Spleen (tissue), 7 donors: ENCODE results near the gene PTPN6.

Experiments
- POLR2A ChIP-seq, 3 donors: fragments of 450-650 bp; IDR thresholded peaks; one replicate each; pipeline ENCODE4 v1.5.1; 2017; ENCODE audit warnings: antibody characterized with exemption in 3 of 3, mild to moderate bottlenecking in 1 of 3
- POLR2AphosphoS5 ChIP-seq, 3 donors: sonication (generic); formaldehyde crosslinking; IDR thresholded peaks; one replicate each; pipeline ENCODE4 v1.5.1; 2017; ENCODE audit warnings: antibody characterized with exemption in 3 of 3
- TF ChIP-seq, protein P1 (sequence below), 11 experiments: fragments of 200-600 bp in 7 of 11; fragments of 450-650 bp in 4 of 11; sonication (generic) in 4 of 11; IDR thresholded peaks in 8 of 11; conservative IDR thresholded peaks in 3 of 11; 1 replicate in 7 of 11; 2 replicates in 4 of 11; pipeline versions ENCODE4 v1.4.0 to v1.8.0; 2016 to 2021; ENCODE audit warnings: antibody characterized with exemption in 11 of 11, inconsistent platforms in 4 of 11, mild to moderate bottlenecking in 1 of 11
- donor health status: DM: no; HTN: no; CAD: no; lungs with moderate emphysema.
- donor health status: DM: no; HTN: no; CAD: no.
- donor health status: DM: no; HTN: no; CAD: no.

DNA sequence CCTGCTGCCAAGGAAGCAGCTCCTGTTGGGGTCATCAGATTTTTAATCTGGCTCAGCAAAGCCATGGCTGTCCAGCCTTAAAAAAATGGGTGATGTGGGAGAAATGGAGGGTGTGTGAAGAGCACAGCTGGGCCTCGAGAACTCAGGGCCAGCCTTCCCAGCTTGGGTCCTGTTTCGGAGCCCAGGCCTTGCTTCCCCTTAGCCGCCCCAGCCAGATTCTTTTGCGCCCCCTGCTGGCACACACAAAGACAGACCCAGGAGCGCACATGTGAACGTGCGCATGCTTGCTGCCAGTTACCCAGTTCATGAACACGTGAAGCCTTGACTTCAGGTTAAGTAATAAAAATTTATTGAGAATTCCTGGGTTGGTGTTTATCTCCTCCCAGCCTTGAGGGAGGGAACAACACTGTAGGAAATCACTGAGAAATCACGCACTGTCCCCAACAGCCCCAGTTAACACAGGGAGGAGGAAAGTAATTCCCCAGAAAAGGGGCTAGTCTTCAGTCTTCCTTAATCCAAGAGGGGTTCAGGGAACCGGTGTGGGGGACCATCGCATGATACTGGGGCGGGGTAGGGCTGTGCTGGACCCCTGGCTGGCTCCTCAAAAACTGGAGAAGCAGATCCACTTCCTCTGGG, 14.0 kb downstream of the PTPN6 start:
- TF ChIP-seq, protein P1, sequence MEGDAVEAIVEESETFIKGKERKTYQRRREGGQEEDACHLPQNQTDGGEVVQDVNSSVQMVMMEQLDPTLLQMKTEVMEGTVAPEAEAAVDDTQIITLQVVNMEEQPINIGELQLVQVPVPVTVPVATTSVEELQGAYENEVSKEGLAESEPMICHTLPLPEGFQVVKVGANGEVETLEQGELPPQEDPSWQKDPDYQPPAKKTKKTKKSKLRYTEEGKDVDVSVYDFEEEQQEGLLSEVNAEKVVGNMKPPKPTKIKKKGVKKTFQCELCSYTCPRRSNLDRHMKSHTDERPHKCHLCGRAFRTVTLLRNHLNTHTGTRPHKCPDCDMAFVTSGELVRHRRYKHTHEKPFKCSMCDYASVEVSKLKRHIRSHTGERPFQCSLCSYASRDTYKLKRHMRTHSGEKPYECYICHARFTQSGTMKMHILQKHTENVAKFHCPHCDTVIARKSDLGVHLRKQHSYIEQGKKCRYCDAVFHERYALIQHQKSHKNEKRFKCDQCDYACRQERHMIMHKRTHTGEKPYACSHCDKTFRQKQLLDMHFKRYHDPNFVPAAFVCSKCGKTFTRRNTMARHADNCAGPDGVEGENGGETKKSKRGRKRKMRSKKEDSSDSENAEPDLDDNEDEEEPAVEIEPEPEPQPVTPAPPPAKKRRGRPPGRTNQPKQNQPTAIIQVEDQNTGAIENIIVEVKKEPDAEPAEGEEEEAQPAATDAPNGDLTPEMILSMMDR (IDR thresholded peaks at IDR 0.05 in 8 of 11, conservative IDR thresholded peaks at IDR 0.05 in 3 of 11), result peak; percentile 88 to 97 (median 94)
- no peak for TF ChIP-seq POLR2A (IDR thresholded peaks at IDR 0.05)
- TF ChIP-seq POLR2AphosphoS5 (IDR thresholded peaks at IDR 0.05), result peak; percentile 79 to 88 (median 81)
